ENCODE data around the gene CDH23. TPM values are rescaled to one million over a fixed set of nuclear protein-coding genes. Genes with fewer than 3 reads are reported as not detected.

Gene CDH23
- total RNA-seq, 1 experiment from 2014 or later: 0.02 TPM

- Mint-ChIP-seq H3K27me3 (ENCODE audit: insufficient read depth, unreplicated experiment) (peaks cover 26% of the 10 kb centered on the region), H3K4me3 (ENCODE audit: unreplicated experiment) (no peak overlapping the region), H3K9me3 (ENCODE audit: unreplicated experiment) (no peaks in the 10 kb centered on the region), H3K27ac (ENCODE audit: low read depth, unreplicated experiment) (no peak overlapping the region), H3K36me3 (ENCODE audit: insufficient read depth, unreplicated experiment) (no peaks in the 10 kb centered on the region), H3K4me1 (ENCODE audit: insufficient read depth, unreplicated experiment) (peaks cover 6% of the 10 kb centered on the region)
- BruUV-seq (replicated peaks): no TSS peak
- no peak for DNase-seq (ENCODE audit: unreplicated experiment)
- ChIA-PET POLR2A (no interaction called here), CTCF (interaction anchor here (0.6 to 0.8 kb wide), 3 partner anchors 9 to 307 kb away, joined by 3 to 4 read pairs (median 4); no protein-coding TSS in a partner anchor)
- no peak for TF ChIP-seq CTCF (IDR thresholded peaks at IDR 0.05; ENCODE audit: unreplicated experiment)
- intact Hi-C loops (cut with micrococcal nuclease): no loop called here
These were observed 220.3 kb downstream of the CDH23 start for GRCh38 chr10:71616817-71617654.

- ChIA-PET CTCF (interaction anchor here (0.7 to 2.4 kb wide), 2 partner anchors 9 to 218 kb away, joined by 6 to 14 read pairs; no protein-coding TSS in a partner anchor), POLR2A (no interaction called here)
- Mint-ChIP-seq H3K4me1 (ENCODE audit: insufficient read depth, unreplicated experiment) (peaks cover 4% of the 10 kb centered on the region), H3K27me3 (ENCODE audit: insufficient read depth, unreplicated experiment) (peaks cover 19% of the 10 kb centered on the region), H3K9me3 (ENCODE audit: unreplicated experiment) (no peaks in the 10 kb centered on the region), H3K27ac (ENCODE audit: low read depth, unreplicated experiment) (no peak overlapping the region), H3K4me3 (ENCODE audit: unreplicated experiment) (no peak overlapping the region), H3K36me3 (ENCODE audit: insufficient read depth, unreplicated experiment) (no peaks in the 10 kb centered on the region)
- no peak for TF ChIP-seq CTCF (IDR thresholded peaks at IDR 0.05; ENCODE audit: unreplicated experiment)
- no TSS peak for BruUV-seq (replicated peaks)
- intact Hi-C loops (cut with micrococcal nuclease): no loop called here
- DNase-seq (ENCODE audit: unreplicated experiment): no peak
These were observed 221.5 kb downstream of the CDH23 start for GRCh38 chr10:71618176-71618575.

- BruUV-seq (replicated peaks): no TSS peak
- POLR2A ChIA-PET: no interaction called here
These were observed 221.9 kb downstream of the CDH23 start for GRCh38 chr10:71618598-71618997.

More at GRCh38 chr10:71618598-71618997, 221.9 kb downstream of the CDH23 start:
- TF ChIP-seq CTCF (IDR thresholded peaks at IDR 0.05; ENCODE audit: unreplicated experiment): no peak
- DNase-seq (ENCODE audit: unreplicated experiment): no peak
- no peaks in the 10 kb centered on the region for H3K36me3 Mint-ChIP-seq (ENCODE audit: insufficient read depth, unreplicated experiment)
- intact Hi-C loops (cut with micrococcal nuclease): no loop called here
- peaks cover 15% of the 10 kb centered on the region for H3K27me3 Mint-ChIP-seq (ENCODE audit: insufficient read depth, unreplicated experiment)
- H3K9me3 Mint-ChIP-seq (ENCODE audit: unreplicated experiment): no peaks in the 10 kb centered on the region
- H3K4me1 Mint-ChIP-seq (ENCODE audit: insufficient read depth, unreplicated experiment): no peaks in the 10 kb centered on the region
- no peak overlapping the region for H3K27ac Mint-ChIP-seq (ENCODE audit: low read depth, unreplicated experiment)
- H3K4me3 Mint-ChIP-seq (ENCODE audit: unreplicated experiment): no peak overlapping the region
- CTCF ChIA-PET: interaction anchor here (0.7 to 2.4 kb wide), 2 partner anchors 10 to 219 kb away, joined by 6 to 14 read pairs; no protein-coding TSS in a partner anchor
